ENCODE data around the gene NELL1.

The NELL1 gene

GRCh38 chr11:20912922-20913512 is 243.6 kb downstream of the NELL1 start:
- Histone ChIP-seq H3K9me2 (replicated peaks; ENCODE audit: control insufficient read depth, low read length) (no peaks in the 10 kb centered on the region), H3K4me2 (ENCODE audit: low read length) (no peak overlapping the region), H3K27me3 (ENCODE audit: control insufficient read depth, low read length) (no peaks in the 10 kb centered on the region), H3K79me2 (ENCODE audit: control insufficient read depth, low read length) (no peaks in the 10 kb centered on the region), H3K4me1 (ENCODE audit: control insufficient read depth, low read length) (no peaks in the 10 kb centered on the region), H3K36me3 (ENCODE audit: control insufficient read depth, low read length) (no peaks in the 10 kb centered on the region), H4K20me1 (ENCODE audit: control insufficient read depth, insufficient read depth, low read depth, low read length) (no peaks in the 10 kb centered on the region), H3F3A (ENCODE audit: control insufficient read depth, insufficient read depth) (no peaks in the 10 kb centered on the region), H3K4me3 (ENCODE audit: low read length) (no peak overlapping the region), H3K27ac (ENCODE audit: low read depth, low read length) (no peak overlapping the region), H3K9me3 (ENCODE audit: control insufficient read depth, insufficient read depth, low read length) (no peaks in the 10 kb centered on the region)
- TF ChIP-seq EZH2phosphoT487 (IDR thresholded peaks at IDR 0.05; ENCODE audit: borderline replicate concordance, low read length), result no peak
- TF ChIP-seq, protein P1, sequence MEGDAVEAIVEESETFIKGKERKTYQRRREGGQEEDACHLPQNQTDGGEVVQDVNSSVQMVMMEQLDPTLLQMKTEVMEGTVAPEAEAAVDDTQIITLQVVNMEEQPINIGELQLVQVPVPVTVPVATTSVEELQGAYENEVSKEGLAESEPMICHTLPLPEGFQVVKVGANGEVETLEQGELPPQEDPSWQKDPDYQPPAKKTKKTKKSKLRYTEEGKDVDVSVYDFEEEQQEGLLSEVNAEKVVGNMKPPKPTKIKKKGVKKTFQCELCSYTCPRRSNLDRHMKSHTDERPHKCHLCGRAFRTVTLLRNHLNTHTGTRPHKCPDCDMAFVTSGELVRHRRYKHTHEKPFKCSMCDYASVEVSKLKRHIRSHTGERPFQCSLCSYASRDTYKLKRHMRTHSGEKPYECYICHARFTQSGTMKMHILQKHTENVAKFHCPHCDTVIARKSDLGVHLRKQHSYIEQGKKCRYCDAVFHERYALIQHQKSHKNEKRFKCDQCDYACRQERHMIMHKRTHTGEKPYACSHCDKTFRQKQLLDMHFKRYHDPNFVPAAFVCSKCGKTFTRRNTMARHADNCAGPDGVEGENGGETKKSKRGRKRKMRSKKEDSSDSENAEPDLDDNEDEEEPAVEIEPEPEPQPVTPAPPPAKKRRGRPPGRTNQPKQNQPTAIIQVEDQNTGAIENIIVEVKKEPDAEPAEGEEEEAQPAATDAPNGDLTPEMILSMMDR (IDR thresholded peaks at IDR 0.05; ENCODE audit: low read depth, low read length, poor library complexity, severe bottlenecking), result no peak

DNA sequence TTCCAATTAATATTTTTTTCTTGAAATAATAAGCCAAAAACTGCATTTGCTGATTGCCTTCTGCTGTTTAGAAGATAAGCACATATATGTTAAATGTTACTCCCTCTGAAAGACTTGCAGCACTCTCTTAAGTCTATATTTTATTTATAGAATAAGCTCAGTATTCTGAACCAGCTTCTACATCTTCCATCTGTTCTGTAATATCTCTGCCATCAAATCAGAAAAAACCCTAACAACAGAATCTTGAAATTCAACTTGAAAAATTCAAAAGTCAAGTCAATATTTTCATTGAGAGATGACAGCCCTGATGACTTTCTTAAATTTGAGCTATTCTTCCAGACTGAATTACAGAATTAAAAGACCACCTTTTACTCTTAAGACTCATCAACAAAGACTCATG is 247.9 kb downstream of the NELL1 start:
- TF ChIP-seq, protein P1 (IDR thresholded peaks at IDR 0.05; ENCODE audit: low read depth, low read length, poor library complexity, severe bottlenecking), result no peak
- TF ChIP-seq EZH2phosphoT487 (IDR thresholded peaks at IDR 0.05; ENCODE audit: borderline replicate concordance, low read length), result no peak
- no peak overlapping the region for H3K4me3 ChIP-seq (ENCODE audit: low read length)
- no peaks in the 10 kb centered on the region for H3F3A ChIP-seq (ENCODE audit: control insufficient read depth, insufficient read depth)
- no peaks in the 10 kb centered on the region for H3K9me3 ChIP-seq (ENCODE audit: control insufficient read depth, insufficient read depth, low read length)
- no peaks in the 10 kb centered on the region for H3K36me3 ChIP-seq (ENCODE audit: control insufficient read depth, low read length)
- H3K27me3 ChIP-seq (ENCODE audit: control insufficient read depth, low read length), result no peaks in the 10 kb centered on the region
- H3K79me2 ChIP-seq (ENCODE audit: control insufficient read depth, low read length), result no peaks in the 10 kb centered on the region
- no peak overlapping the region for H3K4me2 ChIP-seq (ENCODE audit: low read length)
- H3K4me1 ChIP-seq (ENCODE audit: control insufficient read depth, low read length), result no peaks in the 10 kb centered on the region
- no peaks in the 10 kb centered on the region for H3K9me2 ChIP-seq (replicated peaks; ENCODE audit: control insufficient read depth, low read length)
- no peak overlapping the region for H3K27ac ChIP-seq (ENCODE audit: low read depth, low read length)
- no peaks in the 10 kb centered on the region for H4K20me1 ChIP-seq (ENCODE audit: control insufficient read depth, insufficient read depth, low read depth, low read length)

- Histone ChIP-seq H3F3A (ENCODE audit: control insufficient read depth, insufficient read depth) (no peaks in the 10 kb centered on the region), H3K4me1 (ENCODE audit: control insufficient read depth, low read length) (no peaks in the 10 kb centered on the region), H3K27ac (ENCODE audit: low read depth, low read length) (no peak overlapping the region), H3K4me3 (ENCODE audit: low read length) (no peak overlapping the region), H3K4me2 (ENCODE audit: low read length) (no peak overlapping the region), H3K9me3 (ENCODE audit: control insufficient read depth, insufficient read depth, low read length) (no peaks in the 10 kb centered on the region), H3K27me3 (ENCODE audit: control insufficient read depth, low read length) (no peaks in the 10 kb centered on the region), H3K36me3 (ENCODE audit: control insufficient read depth, low read length) (no peaks in the 10 kb centered on the region), H3K79me2 (ENCODE audit: control insufficient read depth, low read length) (no peaks in the 10 kb centered on the region), H4K20me1 (ENCODE audit: control insufficient read depth, insufficient read depth, low read depth, low read length) (no peaks in the 10 kb centered on the region), H3K9me2 (replicated peaks; ENCODE audit: control insufficient read depth, low read length) (no peaks in the 10 kb centered on the region)
- no peak for TF ChIP-seq EZH2phosphoT487 (IDR thresholded peaks at IDR 0.05; ENCODE audit: borderline replicate concordance, low read length)
- TF ChIP-seq, protein P1 (IDR thresholded peaks at IDR 0.05; ENCODE audit: low read depth, low read length, poor library complexity, severe bottlenecking), result no peak
Measured at GRCh38 chr11:20926799-20927540, 257.6 kb downstream of the NELL1 start.
